ENCODE results near the gene CAB39.

The CAB39 gene

GRCh38 chr2:230795856-230796255, 83.2 kb downstream of the CAB39 start:
- Mint-ChIP-seq H3K27me3 (no peaks in the 10 kb centered on the region), H3K9me3 (no peaks in the 10 kb centered on the region), H3K4me3 (no peak overlapping the region), H3K4me1 (peaks cover 45% of the 10 kb centered on the region), H3K36me3 (peaks cover 35% of the 10 kb centered on the region), H3K27ac (no peak overlapping the region)

- Mint-ChIP-seq H3K4me3 (no peak overlapping the region), H3K9me3 (no peaks in the 10 kb centered on the region), H3K27ac (no peak overlapping the region), H3K36me3 (peaks cover 33% of the 10 kb centered on the region), H3K4me1 (peaks cover 39% of the 10 kb centered on the region), H3K27me3 (no peaks in the 10 kb centered on the region)
These were observed 83.7 kb downstream of the CAB39 start for GRCh38 chr2:230796280-230796862.

GRCh38 chr2:230797515-230798495, 85.2 kb downstream of the CAB39 start:
- peaks cover 28% of the 10 kb centered on the region for H3K36me3 Mint-ChIP-seq
- H3K27me3 Mint-ChIP-seq: no peaks in the 10 kb centered on the region
- peak overlapping the region; percentile 49 for H3K4me3 Mint-ChIP-seq
- H3K9me3 Mint-ChIP-seq: no peaks in the 10 kb centered on the region
- peaks cover 25% of the 10 kb centered on the region for H3K4me1 Mint-ChIP-seq
- H3K27ac Mint-ChIP-seq: no peak overlapping the region

- Mint-ChIP-seq H3K4me3 (peak overlapping the region; percentile 49), H3K36me3 (peaks cover 32% of the 10 kb centered on the region), H3K4me1 (peaks cover 16% of the 10 kb centered on the region), H3K27ac (no peak overlapping the region), H3K9me3 (no peaks in the 10 kb centered on the region), H3K27me3 (no peaks in the 10 kb centered on the region)
These were observed 86.2 kb downstream of the CAB39 start for GRCh38 chr2:230798769-230799399.

GRCh38 chr2:230805353-230806017, 92.8 kb downstream of the CAB39 start:
- Mint-ChIP-seq H3K9me3 (no peaks in the 10 kb centered on the region), H3K36me3 (peaks cover 34% of the 10 kb centered on the region), H3K4me1 (peaks cover 17% of the 10 kb centered on the region), H3K4me3 (no peak overlapping the region), H3K27ac (peak overlapping the region; percentile 88), H3K27me3 (no peaks in the 10 kb centered on the region)

GRCh38 chr2:230807729-230808128, 95.1 kb downstream of the CAB39 start:
- no peaks in the 10 kb centered on the region for H3K9me3 Mint-ChIP-seq
- peaks cover 23% of the 10 kb centered on the region for H3K36me3 Mint-ChIP-seq
- no peak overlapping the region for H3K4me3 Mint-ChIP-seq
- peak overlapping the region; percentile 59 for H3K27ac Mint-ChIP-seq
- H3K27me3 Mint-ChIP-seq: no peaks in the 10 kb centered on the region
- H3K4me1 Mint-ChIP-seq: peaks cover 15% of the 10 kb centered on the region

- H3K36me3 Mint-ChIP-seq: peaks cover 13% of the 10 kb centered on the region
- no peaks in the 10 kb centered on the region for H3K27me3 Mint-ChIP-seq
- peaks cover 17% of the 10 kb centered on the region for H3K4me1 Mint-ChIP-seq
- H3K4me3 Mint-ChIP-seq: no peak overlapping the region
- H3K27ac Mint-ChIP-seq: peak overlapping the region; percentile 71
- no peaks in the 10 kb centered on the region for H3K9me3 Mint-ChIP-seq
These were observed 96.4 kb downstream of the CAB39 start for GRCh38 chr2:230809015-230809414.

- H3K27ac Mint-ChIP-seq: no peak overlapping the region
- no peaks in the 10 kb centered on the region for H3K9me3 Mint-ChIP-seq
- no peak overlapping the region for H3K4me3 Mint-ChIP-seq
- H3K27me3 Mint-ChIP-seq: no peaks in the 10 kb centered on the region
- peaks cover 16% of the 10 kb centered on the region for H3K4me1 Mint-ChIP-seq
- H3K36me3 Mint-ChIP-seq: peaks cover 9% of the 10 kb centered on the region
These were observed 97.1 kb downstream of the CAB39 start for GRCh38 chr2:230809677-230810251.

GRCh38 chr2:230811508-230811907, 98.9 kb downstream of the CAB39 start:
- Mint-ChIP-seq H3K9me3 (no peaks in the 10 kb centered on the region), H3K27me3 (no peaks in the 10 kb centered on the region), H3K4me3 (no peak overlapping the region), H3K36me3 (peaks cover 5% of the 10 kb centered on the region), H3K4me1 (peaks cover 9% of the 10 kb centered on the region), H3K27ac (no peak overlapping the region)

GRCh38 chr2:230812033-230812432, 99.4 kb downstream of the CAB39 start:
- no peak overlapping the region for H3K4me3 Mint-ChIP-seq
- H3K36me3 Mint-ChIP-seq: peaks cover 5% of the 10 kb centered on the region
- H3K27ac Mint-ChIP-seq: no peak overlapping the region
- no peaks in the 10 kb centered on the region for H3K9me3 Mint-ChIP-seq
- no peaks in the 10 kb centered on the region for H3K27me3 Mint-ChIP-seq
- peaks cover 9% of the 10 kb centered on the region for H3K4me1 Mint-ChIP-seq

- peak overlapping the region; percentile 14 for H3K27ac Mint-ChIP-seq
- H3K27me3 Mint-ChIP-seq: no peaks in the 10 kb centered on the region
- H3K9me3 Mint-ChIP-seq: no peaks in the 10 kb centered on the region
- no peak overlapping the region for H3K4me3 Mint-ChIP-seq
- H3K4me1 Mint-ChIP-seq: peaks cover 9% of the 10 kb centered on the region
- peaks cover 7% of the 10 kb centered on the region for H3K36me3 Mint-ChIP-seq
These were observed 102.0 kb downstream of the CAB39 start for GRCh38 chr2:230814616-230815015.

- Mint-ChIP-seq H3K27me3 (no peaks in the 10 kb centered on the region), H3K9me3 (no peaks in the 10 kb centered on the region), H3K27ac (no peak overlapping the region), H3K4me3 (no peak overlapping the region), H3K4me1 (peaks cover 9% of the 10 kb centered on the region), H3K36me3 (peaks cover 4% of the 10 kb centered on the region)
These were observed 102.4 kb downstream of the CAB39 start for GRCh38 chr2:230815088-230815487.

GRCh38 chr2:230816735-230817134, 104.1 kb downstream of the CAB39 start:
- H3K4me3 Mint-ChIP-seq: no peak overlapping the region
- no peaks in the 10 kb centered on the region for H3K27me3 Mint-ChIP-seq
- no peaks in the 10 kb centered on the region for H3K9me3 Mint-ChIP-seq
- H3K4me1 Mint-ChIP-seq: peaks cover 9% of the 10 kb centered on the region
- H3K36me3 Mint-ChIP-seq: peaks cover 4% of the 10 kb centered on the region
- peak overlapping the region; percentile 43 for H3K27ac Mint-ChIP-seq

GRCh38 chr2:230819433-230819832, 106.8 kb downstream of the CAB39 start:
- Mint-ChIP-seq H3K27me3 (no peaks in the 10 kb centered on the region), H3K36me3 (peaks cover 4% of the 10 kb centered on the region), H3K27ac (no peak overlapping the region), H3K4me1 (peaks cover 8% of the 10 kb centered on the region), H3K9me3 (no peaks in the 10 kb centered on the region), H3K4me3 (no peak overlapping the region)

Data from activated naive CD4-positive, alpha-beta T cell treated with anti-CD3 and anti-CD28 coated beads, Interleukin-2, amount 50 U/mL, for 24 hours (primary cell).